NCI-H2107 (cell line): ENCODE results near the gene OGA.
A peak's percentile ranks its signal among the peaks of the same experiment; 100 is the strongest.

Experiments used
- DNase-seq: peaks from one replicate; lab custom pipeline; 2025; lab: John Stamatoyannopoulos, UW

OGA gene

DNA sequence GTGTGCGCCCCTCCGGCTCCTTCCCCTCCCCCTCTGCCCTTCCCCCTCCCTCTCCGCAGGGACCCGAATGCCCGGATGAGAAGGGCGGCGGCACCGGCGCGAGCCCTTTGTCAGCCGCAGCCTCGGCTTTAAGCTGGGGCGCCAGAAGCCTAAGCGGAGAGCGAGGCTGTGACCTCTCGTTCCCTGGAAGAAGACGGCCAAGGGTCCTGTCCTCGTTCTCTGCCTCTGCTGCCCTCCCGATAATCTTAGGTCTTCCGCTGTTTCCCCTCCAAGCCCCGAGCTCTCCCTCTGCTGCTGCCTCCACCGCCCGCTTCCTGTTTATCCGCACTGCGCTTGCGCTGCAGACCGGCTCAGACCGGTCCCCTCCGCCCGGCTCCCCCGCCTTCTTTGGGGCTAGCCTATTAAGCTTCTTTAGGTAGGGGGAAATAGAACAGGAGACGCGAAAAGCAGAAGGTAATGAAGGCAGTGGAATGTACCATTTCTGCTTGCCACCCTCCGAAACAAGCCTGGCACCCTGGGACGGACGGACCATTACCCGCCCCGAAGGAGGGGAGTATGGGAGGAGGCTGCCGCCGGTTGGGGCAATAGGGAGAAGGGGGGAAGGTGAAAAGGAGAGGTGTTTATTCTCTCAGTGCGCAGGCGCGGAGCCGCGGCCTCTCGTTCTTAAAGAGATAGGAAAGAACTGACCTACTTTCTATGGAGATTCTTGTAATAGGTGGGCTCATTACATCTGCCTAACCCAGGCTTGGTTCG lies at the start of gene OGA:
TSS of gene OGA (minus strand) at position 326 of the 753 bp plus-strand sequence. CDS start 422 bp downstream, outside the sequence.
- peak; percentile 91 for DNase-seq

DNA sequence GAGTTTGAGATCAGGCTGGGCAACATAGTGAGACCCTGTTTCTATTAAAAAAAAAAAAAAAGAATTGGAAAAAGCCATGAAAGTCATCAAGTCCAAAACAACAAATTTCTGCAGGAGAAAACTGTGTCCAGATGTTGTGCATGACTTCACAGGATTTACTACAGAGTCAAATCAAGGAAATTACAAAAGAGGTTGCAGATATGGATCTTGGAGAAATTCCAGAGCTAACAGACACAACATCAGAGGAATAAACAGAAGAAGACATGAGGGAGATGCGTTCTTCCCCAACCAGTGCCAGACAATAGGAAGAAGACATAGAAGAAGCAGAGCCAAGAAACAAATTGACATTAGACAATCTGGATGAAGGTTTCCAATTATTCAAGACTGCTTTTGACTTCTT lies 49.7 kb upstream of the OGA start:
- no peak for DNase-seq

DNA sequence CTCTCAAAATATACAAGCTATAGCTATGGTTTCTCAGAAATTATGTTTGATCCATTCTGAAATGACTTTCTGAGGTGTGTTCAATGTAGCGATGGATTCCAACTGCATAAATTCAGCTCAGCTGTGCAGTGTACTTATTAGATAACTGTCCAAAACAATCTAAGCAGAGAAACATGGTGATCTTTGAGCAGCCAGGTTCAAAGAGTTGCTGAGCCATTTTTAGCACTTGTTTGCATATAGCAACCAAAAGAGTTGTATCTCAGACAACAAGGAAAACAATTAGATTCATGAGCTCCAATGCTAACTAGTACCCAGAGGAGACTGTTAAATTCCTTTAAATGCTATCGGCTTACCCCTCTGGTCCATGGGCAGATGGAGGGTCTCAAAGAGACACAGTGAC lies 41.3 kb upstream of the OGA start:
- DNase-seq, result no peak

DNA sequence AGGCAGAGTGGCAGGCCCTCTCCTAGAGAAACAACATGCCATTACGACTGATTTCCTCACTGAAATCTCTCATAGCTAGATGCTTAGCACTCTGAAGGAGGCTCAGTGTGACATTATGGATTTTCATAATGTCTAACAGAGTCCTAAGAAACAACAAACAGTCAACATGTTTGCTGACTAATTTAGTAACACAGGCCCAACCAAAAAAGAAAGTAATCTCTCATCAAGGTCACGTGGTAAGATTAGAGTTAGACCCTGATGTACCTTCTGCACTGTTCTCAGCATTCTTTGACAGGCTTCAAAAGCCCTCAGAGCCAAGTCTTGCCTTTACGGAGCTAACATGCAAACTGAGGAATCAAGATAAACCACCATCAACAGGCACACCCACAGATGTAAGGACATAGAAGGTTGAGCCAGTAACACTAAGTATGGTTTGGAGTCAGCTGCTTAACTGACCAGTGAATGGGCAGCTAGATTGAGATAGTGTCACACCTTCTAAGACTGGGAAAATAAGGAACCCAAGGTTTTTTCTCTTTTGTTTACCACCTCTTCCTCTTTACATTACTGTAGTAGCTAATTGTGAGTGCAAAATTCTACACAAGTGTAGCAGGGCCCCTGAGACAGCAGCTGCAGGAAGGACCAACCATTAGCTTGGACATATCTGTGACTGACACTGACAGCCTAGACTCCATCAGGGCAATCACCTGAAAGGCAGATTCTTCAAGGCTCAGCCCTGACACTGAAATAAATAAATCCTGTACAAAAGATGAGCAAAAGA lies 40.7 kb upstream of the OGA start:
- no peak for DNase-seq

DNA sequence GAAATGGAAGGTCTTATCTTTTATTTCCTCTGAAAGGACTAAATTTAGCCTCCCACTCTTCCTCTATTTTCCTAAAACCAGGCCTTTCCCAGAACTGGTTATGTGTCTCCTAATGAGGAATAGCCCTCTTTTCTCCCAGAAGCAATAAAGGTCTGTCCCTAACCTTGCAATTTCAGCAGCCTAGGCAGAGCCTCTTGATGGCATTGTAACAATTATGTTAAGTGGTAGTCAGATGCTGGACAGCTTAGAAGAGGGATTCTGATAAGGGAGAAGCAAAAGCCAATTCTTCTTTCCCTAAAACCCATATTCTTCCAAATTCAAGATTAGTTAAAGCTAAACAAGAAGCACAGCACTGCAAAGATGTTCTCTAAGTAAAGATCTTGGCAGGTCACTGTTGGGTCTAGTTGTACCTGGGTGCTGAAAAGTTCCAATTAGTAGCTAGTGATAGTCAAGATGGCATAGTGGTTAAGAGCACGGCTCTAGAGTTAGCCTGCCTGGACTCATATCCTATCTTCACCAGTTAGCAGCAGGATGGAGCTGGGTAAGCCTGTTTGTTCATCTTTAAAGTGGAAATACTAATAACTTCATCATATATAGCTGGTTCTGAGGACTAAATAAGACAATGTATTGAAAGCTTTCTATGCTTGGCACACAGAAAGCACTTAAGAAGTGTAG lies 39.7 kb upstream of the OGA start:
- DNase-seq, result no peak

DNA sequence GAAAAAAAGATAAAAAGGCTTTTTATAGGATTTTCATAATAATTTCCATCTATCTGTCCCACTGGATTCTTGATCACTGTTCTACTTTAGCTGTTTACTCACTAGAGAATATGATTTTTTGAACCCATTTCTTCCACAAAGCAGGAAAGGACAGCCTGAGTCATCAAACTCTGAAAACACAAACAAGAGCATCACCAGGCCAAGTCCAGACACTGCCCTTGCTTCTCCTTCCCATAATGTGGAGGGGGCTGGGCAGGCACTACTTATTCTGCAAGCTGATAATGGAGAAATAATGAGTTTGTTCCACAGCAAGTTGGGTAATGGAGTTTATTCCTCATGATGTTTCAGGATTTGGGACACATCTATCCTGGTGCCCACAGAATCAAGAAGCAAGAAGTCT lies 38.4 kb upstream of the OGA start:
- no peak for DNase-seq

DNA sequence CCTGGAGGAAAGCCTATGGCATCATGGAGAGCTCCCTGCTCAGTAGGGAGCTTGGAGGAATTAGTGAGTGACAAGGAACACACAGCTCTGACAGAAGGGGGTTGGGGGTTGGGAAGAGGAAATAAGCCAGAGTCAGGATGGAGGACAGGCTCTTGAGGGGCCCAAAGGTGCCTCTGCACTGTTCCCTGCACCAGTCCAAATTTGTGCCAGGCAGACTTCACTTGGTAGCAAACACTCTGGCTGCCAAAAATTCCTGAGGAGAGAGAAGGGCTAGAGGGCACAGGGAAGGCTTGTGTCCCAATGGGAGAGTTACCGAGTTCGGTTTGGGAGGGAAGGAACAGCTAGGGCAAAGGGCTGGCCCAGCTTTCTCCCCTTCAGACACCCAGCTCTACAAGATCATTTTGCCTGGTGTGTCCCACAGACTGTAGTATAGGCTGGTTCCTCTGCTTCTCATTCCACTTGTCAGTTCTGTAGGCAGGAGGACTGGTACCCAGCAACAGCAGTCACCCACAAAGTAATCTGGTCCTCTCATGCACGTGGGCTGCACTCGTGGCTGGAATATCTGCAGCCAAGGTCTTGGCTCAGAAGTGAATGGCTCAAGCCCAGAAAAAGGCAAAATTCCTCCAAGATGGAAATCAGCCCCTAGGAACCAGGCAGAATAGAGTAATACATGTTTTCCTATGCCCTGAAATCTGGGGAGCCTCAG lies 33.3 kb upstream of the OGA start:
- no peak for DNase-seq

DNA sequence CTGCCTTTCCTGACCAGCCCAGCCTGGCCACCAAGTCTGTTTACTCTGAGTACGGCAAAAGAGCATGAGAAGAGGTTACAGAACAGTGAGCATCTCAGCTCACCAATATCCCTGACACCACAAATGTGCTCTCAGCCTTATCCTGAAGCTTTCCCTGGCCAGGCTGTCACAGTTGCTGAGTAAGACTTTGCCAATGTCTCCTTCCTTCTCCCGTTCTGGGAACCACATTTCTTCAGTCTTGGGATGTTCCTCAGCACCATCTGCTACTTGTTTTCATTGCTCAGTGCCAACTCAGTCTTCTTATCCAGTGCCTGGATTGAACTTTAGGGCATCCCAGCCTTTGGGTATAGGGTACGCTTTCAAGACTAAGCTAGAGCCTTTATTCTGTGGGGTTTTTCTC lies 32.5 kb upstream of the OGA start:
- DNase-seq, result no peak

DNA sequence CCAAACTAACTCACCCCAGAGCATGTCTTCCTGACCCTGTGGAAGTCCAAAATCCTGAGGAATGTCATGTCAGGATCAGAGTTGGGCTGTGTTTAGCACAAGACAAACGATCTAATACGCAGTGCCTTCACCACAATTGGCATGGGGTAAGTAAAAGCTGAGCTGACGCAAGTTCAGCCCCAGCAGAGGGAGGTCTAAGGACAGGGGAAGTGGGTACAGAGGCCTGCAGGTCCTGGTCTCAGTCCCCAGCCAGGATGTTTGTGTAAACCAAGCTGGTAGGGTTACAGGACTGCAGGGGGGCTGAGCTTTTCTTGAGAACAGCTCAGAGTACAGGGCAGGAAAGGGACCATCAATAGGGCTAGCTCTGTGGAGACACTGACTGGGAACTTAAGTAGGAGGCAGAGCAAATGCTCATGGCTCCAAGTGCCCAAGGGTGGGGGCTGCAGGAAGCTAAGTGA lies 30.7 kb upstream of the OGA start:
- no peak for DNase-seq

DNA sequence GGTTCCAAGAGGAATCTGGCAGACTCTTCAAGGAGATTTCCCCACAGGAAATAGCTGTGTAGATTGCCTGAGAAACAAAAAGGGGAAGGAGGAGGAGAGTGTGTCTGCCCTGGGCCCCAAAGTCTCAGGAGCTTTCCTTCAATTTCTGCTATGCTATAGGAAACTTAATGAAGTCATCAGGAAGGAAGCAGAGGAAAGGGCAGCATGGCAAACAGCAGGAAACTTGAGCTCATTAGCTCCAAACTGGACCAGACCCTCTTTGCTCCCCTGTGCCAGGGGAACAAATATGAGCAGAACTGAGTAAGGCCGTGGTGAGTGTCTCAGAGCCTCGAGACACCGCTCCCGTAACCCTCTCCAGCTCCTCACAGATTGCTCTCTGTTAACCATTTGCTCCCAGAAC lies 30.2 kb upstream of the OGA start:
- no peak for DNase-seq

DNA sequence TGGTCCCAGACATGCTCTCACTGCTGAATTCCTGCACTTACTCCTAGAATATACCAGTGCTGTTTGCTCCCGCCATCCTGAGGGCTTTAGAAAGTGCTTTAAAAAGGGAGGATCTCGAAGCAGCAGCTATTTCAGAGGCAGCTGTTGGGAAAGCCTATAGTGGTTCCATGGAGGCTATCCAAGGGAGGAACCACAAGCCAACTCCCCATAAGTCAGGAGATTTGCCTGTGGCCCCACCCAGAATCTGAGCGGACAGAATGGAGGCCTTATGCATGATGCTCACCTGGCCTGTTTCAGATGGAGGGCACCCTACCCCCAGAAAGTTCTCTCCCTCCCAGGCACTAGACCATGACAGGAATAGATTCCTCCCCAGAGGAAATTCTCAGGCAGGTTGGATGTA lies 27.6 kb upstream of the OGA start:
- no peak for DNase-seq

DNA sequence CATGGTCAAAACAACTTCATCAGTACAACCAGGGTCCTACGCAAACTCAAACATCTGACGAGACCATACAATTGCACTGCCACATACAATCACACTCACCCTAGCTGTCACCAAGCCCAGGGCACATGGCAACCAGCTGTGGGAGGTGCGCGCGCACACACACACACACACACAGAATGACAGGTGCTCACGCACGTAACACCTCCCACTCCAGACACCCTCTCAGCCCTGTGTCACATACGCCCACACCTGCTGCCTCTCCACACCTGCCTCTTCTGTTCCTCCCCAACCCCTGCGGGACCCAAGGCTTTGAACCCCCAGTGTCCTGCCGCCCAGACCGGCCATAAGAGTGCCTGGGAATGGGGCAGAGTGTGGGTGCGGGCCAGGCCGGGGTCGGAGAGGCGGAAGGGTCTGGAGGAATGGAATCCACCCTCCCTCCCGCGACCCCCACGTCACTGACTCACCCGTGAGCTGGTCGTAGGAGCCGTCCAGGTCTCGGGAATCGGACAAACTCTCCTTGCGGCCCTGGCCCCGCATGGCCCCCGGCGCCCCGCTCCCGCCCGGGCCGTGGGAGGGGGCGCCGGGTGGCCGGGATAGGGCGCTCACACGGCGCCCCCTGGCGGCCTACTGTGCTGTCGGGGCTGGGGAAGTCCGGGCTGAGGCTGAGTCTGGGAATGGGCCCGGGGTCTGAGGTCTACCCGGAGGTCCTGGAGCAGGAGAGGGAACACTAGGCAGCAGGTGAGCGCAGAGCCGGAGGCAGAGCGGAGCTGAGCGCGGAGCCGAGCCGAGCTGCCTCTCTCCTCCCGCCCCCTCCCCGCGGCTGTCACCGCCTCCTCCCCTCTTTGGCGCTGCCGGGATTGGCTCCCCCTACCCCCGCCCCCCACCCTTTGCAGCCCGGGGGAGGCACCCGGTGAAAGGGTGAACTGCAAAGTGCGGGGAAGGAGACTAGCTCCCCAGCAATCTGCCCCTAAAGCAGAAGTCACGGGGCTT lies 25.1 kb upstream of the OGA start, which contains the start of gene KCNIP2:
TSS of gene KCNIP2 (minus strand) at position 769 of the 990 bp plus-strand sequence. CDS start at position 537, 232 bp downstream.
- no peak for DNase-seq

DNA sequence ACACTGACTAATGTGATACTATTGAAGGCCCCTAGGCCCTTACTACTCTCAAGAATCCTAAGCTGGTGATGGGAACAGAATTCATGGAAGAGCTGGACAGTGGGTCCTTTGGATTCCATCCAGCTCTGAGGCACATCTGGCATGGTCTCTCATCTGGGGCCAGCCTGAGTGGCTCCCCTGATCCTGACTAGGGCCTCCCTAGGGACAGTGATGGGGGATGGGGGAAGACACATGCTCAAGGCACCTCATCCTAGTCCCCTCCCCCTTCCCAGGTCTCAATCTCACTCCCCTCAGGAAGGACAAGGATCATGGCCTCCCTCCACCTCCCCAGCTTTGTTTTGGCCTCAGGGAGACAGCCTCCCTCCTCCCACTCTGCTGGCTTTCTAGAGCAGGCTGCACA lies 23.6 kb upstream of the OGA start:
- no peak for DNase-seq

DNA sequence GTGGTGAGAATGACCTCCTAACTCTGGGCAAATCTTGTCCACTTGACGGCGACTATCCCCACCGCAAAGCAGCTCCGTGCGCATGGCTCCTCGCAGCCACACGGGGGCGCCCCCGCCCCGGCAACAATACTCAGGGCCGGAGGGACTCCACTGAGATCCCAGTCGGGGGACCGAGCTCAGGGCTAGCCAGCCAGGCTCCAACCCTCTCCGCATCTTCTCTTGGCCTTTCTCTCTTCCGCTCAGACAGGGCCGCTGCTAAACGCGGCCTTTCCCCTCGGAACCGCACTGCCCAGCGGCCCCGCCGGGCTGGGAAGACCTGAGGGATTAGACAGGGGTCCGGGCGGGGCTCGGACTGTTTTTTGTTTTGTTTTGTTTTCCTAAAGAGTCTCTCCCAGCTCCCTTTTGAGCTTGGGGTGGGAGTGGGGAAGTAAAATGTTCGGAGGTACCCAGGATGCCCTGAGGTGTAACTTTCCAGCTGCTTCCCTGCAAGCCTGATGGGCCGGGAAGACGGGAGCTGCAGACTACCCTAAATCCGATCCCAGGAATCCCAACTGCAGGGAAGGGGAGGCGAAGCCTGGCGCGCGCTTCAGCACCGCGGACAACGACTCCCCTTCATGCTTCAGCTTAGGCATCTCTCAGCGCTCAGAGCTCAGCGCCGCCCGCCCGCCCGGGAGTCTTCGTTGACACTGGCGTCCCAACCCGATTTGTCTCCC lies 22.7 kb upstream of the OGA start:
- peak; percentile 49 for DNase-seq

DNA sequence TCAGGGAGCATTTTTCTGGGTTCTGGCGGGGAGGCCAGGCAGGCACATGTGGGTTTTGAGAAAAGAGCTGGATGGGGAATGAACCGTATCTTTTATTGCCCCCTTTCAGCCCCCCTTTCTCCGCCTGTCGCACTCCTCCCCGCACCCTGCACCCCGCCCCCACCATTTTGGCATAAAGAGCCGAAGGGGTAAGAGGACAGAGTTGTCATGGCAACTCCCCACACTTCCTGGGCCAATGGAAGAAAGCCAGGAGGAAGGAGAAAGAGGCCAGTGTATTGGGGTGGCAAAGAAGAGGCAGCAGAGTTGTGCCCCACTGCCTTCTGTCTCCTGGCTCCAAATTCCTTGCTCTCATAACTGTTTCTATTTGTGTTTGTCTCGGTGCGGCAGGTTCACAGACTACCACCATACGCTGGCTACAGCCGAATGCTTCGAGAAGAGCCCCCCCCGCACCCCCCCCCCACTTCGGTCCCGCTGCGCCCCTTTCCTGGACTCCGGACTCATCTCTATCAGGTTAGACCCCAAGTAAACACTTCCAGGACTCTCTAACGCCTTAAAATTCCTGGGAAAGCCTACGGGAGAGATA lies 21.9 kb upstream of the OGA start:
- no peak for DNase-seq

DNA sequence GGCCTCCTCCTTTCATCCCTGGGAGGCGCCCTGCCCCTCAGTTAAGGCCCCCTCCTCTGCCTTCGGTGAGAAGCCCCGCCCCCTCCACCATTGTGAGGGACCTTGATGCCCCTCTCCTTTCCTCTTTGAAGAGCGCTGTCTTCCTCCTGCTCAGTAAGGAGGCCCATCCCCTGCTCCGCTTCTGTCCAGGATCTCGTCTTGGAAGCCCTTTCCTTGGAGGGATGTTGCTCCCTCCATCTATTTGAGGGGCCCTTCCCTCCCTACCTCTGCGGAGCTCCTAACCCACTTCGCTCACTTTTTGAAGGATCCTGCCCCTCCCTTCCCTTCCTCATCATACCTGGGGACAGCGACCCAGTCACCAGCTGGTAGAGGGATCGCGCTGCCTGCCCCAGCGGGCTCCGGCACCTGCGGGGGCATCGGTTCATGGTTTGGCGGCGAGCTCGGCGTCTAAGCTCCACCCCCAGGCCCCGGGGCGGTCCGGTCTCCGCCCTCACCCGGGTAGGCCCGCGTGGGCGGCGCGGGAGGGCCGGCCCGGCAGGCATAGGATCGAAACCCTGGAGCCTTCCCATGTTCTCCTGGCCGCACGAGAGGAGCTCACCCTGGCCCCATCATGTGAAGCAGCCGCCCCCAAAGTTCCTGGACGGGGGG lies 21.3 kb upstream of the OGA start:
- no peak for DNase-seq

DNA sequence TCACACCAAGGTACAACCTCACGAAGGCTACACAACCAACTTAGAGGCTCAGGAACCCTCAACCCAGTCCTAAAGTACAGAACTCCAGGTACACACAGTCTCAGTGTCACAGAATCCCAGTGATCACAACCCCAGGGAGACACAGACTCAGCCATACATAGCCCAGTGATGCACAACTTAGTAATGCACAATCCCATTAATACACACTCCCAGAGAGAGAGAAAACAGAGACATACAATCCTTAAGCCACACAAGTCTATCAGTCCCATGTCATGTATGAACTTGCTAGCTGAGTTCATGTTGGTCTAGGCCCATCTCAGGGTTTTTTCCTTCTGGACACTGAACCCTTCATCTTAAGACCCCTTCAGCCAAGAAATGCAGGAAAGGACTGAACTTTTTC lies 20.8 kb upstream of the OGA start:
- DNase-seq, result no peak

DNA sequence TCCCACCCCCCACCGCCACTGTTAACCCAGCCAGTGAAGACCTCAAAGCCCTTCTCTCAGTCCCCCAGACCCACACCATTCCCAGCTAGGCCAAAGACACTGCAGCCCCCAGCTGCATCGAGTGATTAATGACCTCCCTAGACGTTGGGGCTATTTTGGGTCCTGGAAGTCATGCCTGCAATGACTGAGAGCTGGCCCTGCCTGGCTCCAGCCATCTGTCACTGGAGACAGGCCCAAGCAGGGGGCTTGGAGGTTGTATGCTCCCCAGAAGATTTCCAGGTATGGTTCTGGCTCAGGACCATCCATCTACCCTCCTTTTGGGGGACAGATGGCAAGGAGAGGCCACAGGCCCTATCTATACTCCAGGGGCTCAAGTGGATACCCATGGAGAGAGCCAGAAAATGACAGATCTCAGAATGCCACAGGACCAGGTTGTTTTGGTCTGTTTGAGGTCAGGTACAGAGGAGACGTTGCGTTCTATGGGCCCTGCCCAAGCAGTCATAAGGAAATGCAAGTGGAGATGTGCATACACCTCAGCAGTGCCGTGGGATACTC lies 20.2 kb upstream of the OGA start:
- no peak for DNase-seq

DNA sequence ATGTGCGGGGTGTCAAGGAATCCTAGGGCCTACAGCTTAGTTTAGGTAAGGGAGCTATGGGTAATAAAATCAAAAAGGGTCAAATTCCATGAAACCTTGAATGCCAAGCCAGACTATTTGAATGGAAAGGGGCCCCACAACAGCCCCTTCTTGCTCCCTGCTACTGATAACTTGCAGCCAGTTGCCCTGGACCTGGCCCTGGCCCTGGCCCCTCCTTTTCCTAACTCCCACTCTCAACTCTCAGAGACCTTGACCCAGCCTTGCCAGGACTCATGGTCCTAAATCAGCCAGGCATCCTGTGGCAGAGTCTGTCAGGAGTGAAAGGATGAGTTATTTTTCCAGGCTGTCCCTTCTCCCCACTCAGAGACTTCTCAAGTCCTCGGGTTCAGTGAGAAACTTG lies 19.5 kb upstream of the OGA start:
- DNase-seq, result no peak
